ENCODE measurements around the gene CDH13. TPM values are rescaled to one million over a fixed set of nuclear protein-coding genes. Genes with fewer than 3 reads are reported as not detected.

Gene CDH13
- total RNA-seq, 1 donor from 2014 or later = not detected

DNA sequence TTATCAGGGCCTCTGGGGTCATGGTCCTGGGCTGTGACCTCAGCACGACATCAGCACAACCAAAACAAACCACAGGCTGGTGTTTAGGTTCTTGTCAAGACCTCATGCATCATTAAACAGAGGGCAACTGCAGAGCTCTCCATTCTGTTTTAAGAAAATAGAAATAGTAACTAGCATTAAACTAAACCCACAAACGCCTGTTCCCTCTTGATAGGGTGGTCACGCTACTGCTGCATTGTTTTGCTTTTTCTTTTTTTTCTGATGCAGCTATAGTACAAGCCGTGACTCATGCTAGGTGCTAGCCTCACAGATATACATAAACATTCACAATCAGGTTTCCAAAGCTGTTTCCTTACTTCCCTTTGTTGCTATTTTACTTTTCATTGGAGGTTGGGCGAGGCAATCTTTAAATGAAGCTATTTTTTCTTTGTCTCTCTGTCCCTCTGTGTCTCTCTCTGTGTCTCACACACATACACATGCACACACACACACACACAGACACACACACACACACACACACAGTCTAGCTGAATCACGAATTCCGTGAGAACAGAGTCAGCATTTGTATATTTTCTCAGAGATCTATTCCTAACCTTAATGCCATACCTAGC lies 310.3 kb downstream of the CDH13 start:
- intact Hi-C loops (cut with micrococcal nuclease) = no loop called here

GRCh38 chr16:82937926-82938520 lies 311.3 kb downstream of the CDH13 start:
- intact Hi-C loops (cut with micrococcal nuclease) = no loop called here

GRCh38 chr16:82943371-82943770 lies 316.6 kb downstream of the CDH13 start:
- intact Hi-C loops (cut with micrococcal nuclease) = no loop called here

GRCh38 chr16:82945420-82946101 lies 318.8 kb downstream of the CDH13 start:
- intact Hi-C loops (cut with micrococcal nuclease) = no loop called here

DNA sequence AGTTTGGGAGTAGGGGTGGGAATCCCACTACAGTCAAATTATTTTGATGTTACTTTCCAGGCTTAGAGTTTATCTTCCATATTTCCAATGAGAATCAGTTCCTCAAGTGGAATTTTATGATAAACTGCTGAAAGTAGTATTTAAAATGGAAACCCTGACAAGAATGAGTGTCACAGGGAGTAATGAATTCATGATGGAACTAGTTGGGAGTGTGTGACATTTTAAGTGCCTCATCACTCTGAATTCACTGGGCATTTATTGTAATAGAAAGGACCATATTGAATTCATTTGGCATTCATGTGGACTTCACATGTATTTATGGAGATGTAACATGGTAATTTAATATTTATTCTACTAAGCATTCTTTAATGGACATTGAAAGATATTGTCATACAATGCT lies 320.9 kb downstream of the CDH13 start:
- intact Hi-C loops (cut with micrococcal nuclease) = no loop called here

GRCh38 chr16:82949016-82949415 lies 322.2 kb downstream of the CDH13 start:
- intact Hi-C loops (cut with micrococcal nuclease) = no loop called here

DNA sequence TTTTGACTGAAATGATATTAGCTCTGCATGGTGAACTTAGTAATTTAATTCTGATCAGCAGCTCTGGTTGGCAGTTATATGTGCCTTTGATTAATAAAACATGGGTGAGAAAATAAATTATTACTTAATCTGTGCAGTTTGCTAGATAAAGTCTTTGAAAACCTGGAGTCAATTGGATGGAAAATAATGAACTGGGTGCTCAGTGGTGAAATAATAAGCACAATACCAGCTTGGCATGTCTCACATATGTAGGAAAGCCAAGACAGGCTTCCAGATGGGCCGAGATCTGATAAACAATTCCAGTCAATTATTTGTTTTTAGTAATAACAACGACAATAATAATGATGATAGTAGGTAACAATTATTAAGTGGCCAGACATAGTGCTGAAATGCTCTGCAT lies 326.7 kb downstream of the CDH13 start:
- intact Hi-C loops (cut with micrococcal nuclease) = no loop called here

- intact Hi-C loops (cut with micrococcal nuclease) = no loop called here
These were observed 327.6 kb downstream of the CDH13 start for GRCh38 chr16:82954224-82954929.

- intact Hi-C loops (cut with micrococcal nuclease) = no loop called here
These were observed 329.1 kb downstream of the CDH13 start for GRCh38 chr16:82955741-82956348.

- intact Hi-C loops (cut with micrococcal nuclease) = no loop called here
These were observed 330.4 kb downstream of the CDH13 start for GRCh38 chr16:82957212-82957611.

DNA sequence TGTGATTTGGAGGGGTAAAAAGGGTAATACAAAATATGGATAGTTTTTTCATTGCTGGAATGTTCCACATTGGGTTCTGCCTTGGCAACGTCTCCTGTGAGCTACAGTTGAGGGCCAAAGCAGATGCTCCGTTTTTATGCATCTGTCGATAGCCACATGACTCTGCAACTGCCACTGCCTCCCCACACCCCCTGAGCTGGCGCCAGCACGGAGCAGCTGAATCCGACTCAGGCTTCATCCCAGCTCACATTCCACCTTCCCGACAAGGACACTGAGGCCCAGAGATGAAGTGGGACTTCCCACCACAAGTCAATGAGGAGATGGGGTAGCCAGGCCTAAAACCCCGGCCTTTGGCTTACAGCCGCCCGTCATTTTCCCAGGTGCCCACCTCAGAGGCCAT lies 334.1 kb downstream of the CDH13 start:
- intact Hi-C loops (cut with micrococcal nuclease) = no loop called here

DNA sequence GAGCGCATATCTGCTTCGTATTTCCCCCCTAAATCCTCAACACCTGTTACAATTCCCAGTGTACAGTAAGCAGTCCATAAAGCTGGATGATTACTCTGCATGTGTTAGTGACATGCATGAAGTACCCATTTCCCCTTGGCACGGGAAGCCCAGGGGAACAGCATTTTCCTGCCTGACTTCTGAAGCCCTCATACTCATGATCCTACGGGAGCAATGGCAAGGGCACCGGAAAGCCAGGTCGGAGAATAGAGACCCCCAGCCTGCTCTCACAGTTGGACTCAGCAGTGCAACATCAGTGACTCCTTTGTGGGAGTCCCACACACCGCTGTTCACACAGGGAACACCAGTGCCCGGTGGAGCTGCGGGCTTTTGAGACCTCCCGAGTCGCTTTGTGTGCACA lies 336.9 kb downstream of the CDH13 start:
- intact Hi-C loops (cut with micrococcal nuclease) = no loop called here

- intact Hi-C loops (cut with micrococcal nuclease) = no loop called here
These were observed 339.0 kb downstream of the CDH13 start for GRCh38 chr16:82965808-82966207.

GRCh38 chr16:82967424-82967823 lies 340.7 kb downstream of the CDH13 start:
- intact Hi-C loops (cut with micrococcal nuclease) = no loop called here

DNA sequence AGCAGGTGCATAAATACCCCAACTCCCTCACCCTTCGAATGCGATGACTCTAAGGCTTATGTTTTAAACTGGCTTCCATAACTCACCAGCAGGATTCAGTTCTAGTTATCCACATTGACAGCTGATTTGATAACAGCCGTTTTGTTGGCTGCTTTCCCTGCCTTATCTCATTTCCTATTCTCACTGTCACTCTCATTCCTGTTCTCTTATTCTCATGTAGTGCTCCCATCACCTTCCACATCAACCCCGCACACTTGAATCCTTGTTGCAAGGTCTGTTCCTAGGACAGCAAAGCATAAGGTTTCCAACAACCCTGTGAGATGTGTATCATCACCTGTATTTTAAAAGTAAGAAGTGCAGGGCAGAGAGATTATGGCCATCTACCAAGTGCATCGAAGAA lies 344.4 kb downstream of the CDH13 start:
- intact Hi-C loops (cut with micrococcal nuclease) = no loop called here

GRCh38 chr16:82972331-82972919 lies 345.7 kb downstream of the CDH13 start:
- intact Hi-C loops (cut with micrococcal nuclease) = no loop called here

DNA sequence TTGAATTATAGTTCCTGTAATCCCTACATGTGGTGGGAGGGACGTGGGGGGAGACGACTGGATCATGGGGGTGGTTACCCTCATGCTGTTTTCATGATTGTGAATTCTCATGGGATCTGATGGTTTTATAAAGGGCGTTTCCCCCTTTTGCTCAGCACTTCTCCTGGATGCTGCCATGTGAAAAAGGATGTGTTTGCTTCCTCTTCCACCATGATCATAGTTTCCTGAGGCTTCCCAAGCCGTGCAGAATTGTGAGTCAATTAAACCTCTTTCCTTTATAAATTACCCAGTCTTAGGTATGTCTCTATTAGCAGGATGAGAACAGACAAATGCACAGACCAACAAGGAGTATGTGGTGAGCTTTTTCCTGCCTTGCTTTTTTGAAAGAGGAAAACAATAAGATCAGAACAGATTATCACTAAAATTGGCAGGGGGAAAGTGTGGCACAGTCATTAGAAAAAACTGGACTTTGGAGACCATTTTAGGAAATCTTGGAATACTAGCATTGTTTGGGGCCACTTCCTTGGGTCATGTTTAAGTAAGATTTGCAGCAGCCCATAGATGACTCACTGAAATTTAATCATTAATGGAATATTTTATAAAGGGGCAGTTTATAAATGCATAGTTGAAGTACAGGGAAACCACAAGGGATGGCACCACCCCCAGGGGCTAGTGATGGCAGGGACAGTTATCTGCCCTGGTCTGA lies 352.8 kb downstream of the CDH13 start:
- intact Hi-C loops (cut with micrococcal nuclease) = no loop called here

DNA sequence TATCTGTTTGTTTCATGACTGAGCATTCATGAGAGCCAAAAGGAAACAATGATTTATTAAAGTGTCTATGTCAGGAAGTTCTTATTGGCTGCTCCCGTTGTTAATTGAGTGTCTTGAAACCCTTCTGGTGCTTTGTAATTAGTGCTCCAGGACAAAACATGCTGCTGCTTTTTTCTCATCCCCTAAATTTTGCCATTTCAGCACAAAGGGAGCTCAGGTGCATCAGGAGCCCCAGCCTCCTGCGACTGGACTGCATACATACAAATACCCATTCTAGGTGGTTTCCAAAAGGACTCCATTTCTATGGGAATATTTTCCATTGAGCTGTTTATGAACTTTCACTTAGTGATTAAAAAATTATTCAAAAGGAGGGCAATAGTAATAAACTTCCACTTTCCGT lies 354.0 kb downstream of the CDH13 start:
- intact Hi-C loops (cut with micrococcal nuclease) = no loop called here

GRCh38 chr16:82987767-82988166 lies 361.0 kb downstream of the CDH13 start:
- intact Hi-C loops (cut with micrococcal nuclease) = no loop called here

GRCh38 chr16:82990155-82990554 lies 363.4 kb downstream of the CDH13 start:
- intact Hi-C loops (cut with micrococcal nuclease) = no loop called here

DNA sequence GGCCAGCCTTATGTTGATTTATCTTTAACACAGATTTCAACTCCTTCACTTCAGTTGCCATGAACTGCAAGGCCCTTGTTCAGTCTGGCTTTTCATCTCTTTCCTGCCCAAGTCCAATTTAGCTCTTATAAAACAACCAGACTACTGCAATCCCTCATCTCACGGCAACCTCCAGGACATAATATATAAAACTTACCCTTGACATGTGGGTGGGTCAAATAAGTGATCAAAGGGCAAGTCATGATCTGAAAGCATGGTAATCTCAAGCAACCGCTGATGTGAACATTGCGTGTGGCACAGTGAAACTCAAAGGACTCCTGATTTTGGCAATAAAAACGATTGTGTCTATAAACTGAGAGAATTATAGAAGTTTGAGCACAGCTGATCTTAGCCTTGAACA lies 364.6 kb downstream of the CDH13 start:
- intact Hi-C loops (cut with micrococcal nuclease) = no loop called here
